NCI-H510A (cell line): ENCODE data around the gene TRIM74.
"Not testable (repeated sequence)": the region's sequence is repeated elsewhere in the genome, so short reads cannot be mapped to it uniquely, and the experiment has no call there.

Source experiments
- DNase-seq: peaks from one replicate; lab custom pipeline; 2025; lab: John Stamatoyannopoulos, UW

The TRIM74 gene

GRCh38 chr7:72954563-72955198 is 14.6 kb downstream of the TRIM74 start:
- DNase-seq, result not testable (repeated sequence)

- not testable (repeated sequence) for DNase-seq
Observed at GRCh38 chr7:72953901-72954562, 15.2 kb downstream of the TRIM74 start.

GRCh38 chr7:72950432-72950831 is 18.8 kb downstream of the TRIM74 start:
- DNase-seq, result not testable (repeated sequence)

- not testable (repeated sequence) for DNase-seq
Observed at GRCh38 chr7:72949686-72950085, 19.6 kb downstream of the TRIM74 start.

GRCh38 chr7:72949276-72949675 is 20.0 kb downstream of the TRIM74 start:
- not testable (repeated sequence) for DNase-seq

GRCh38 chr7:72948714-72949113 is 20.6 kb downstream of the TRIM74 start:
- not testable (repeated sequence) for DNase-seq

- DNase-seq, result not testable (repeated sequence)
Observed at GRCh38 chr7:72946130-72946745, 23.0 kb downstream of the TRIM74 start.

- not testable (repeated sequence) for DNase-seq
Observed at GRCh38 chr7:72945597-72945996, 23.7 kb downstream of the TRIM74 start.

- DNase-seq, result not testable (repeated sequence)
Observed at GRCh38 chr7:72944937-72945336, 24.3 kb downstream of the TRIM74 start.

GRCh38 chr7:72942956-72943355 is 26.3 kb downstream of the TRIM74 start:
- not testable (repeated sequence) for DNase-seq

GRCh38 chr7:72942022-72942705 is 27.1 kb downstream of the TRIM74 start:
- DNase-seq, result not testable (repeated sequence)

- DNase-seq, result not testable (repeated sequence)
Observed at GRCh38 chr7:72928216-72928615, 41.0 kb downstream of the TRIM74 start.

GRCh38 chr7:72927791-72928190 is 41.5 kb downstream of the TRIM74 start:
- DNase-seq, result not testable (repeated sequence)

- no peak for DNase-seq
Observed at GRCh38 chr7:72925546-72926120, 43.6 kb downstream of the TRIM74 start.

GRCh38 chr7:72924733-72925545 is 44.3 kb downstream of the TRIM74 start, which contains the start of gene POM121:
TSS of gene POM121 (plus strand) at chr7:72925095. CDS start at chr7:72925122, 27 bp downstream.
- DNase-seq, result peak; percentile 66

GRCh38 chr7:72924386-72924732 is 44.9 kb downstream of the TRIM74 start:
- DNase-seq, result no peak

- DNase-seq, result no peak
Observed at GRCh38 chr7:72919256-72919775, 50.0 kb downstream of the TRIM74 start.

GRCh38 chr7:72914756-72915525 is 54.3 kb downstream of the TRIM74 start:
- not testable (repeated sequence) for DNase-seq

GRCh38 chr7:72913750-72914149 is 55.5 kb downstream of the TRIM74 start:
- DNase-seq, result not testable (repeated sequence)

- not testable (repeated sequence) for DNase-seq
Observed at GRCh38 chr7:72911395-72911794, 57.9 kb downstream of the TRIM74 start.
